NCI-H1417 treated with DMSO at 0.1 percent for 48 hours (cell line): ENCODE results near the gene SPON2.

Experiments
- DNase-seq: peaks from one replicate; lab custom pipeline; 2025; lab: John Stamatoyannopoulos, UW

The SPON2 gene

GRCh38 chr4:1172228-1172851 lies at the start of gene SPON2:
TSS of gene SPON2 (minus strand) at chr4:1172583.
- DNase-seq = no peak

DNA sequence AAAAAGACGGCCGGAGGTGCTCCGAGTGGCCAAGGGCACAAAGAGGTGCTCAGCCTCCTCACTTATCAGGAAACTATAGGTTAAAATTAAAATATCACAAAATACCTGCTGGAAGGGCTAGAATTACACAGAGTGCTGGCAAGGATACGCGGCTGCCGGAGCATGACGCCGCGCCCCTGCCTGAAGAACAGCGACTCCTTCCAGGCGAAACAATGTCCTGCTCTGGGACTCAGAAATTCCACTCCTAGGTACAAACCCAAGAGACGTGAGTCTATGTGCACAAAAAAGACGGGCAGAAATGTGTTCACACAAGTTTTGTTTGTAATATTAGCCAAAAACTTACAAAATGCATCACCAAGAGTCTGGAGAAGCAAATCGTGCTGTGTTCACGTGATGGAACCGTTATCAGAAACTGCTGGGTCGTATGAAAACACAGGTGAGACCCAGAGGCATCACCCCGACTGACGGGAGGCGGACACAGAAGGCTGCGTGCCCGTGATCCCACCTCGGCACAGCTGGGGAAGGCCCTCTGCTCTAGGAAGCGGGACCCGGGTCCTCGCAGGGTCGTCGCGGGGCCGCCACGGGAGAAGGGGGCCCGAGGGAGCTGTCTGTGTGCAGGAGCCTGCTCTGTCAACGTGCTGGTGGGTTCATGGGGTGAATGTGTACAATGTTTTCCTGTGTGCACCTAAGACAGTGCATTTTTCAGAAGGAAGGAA lies 48.9 kb upstream of the SPON2 start:
- no peak for DNase-seq

GRCh38 chr4:1220566-1220965 lies 48.2 kb upstream of the SPON2 start:
- no peak for DNase-seq

- DNase-seq = no peak
Measured at GRCh38 chr4:1219566-1219950, 47.2 kb upstream of the SPON2 start.

DNA sequence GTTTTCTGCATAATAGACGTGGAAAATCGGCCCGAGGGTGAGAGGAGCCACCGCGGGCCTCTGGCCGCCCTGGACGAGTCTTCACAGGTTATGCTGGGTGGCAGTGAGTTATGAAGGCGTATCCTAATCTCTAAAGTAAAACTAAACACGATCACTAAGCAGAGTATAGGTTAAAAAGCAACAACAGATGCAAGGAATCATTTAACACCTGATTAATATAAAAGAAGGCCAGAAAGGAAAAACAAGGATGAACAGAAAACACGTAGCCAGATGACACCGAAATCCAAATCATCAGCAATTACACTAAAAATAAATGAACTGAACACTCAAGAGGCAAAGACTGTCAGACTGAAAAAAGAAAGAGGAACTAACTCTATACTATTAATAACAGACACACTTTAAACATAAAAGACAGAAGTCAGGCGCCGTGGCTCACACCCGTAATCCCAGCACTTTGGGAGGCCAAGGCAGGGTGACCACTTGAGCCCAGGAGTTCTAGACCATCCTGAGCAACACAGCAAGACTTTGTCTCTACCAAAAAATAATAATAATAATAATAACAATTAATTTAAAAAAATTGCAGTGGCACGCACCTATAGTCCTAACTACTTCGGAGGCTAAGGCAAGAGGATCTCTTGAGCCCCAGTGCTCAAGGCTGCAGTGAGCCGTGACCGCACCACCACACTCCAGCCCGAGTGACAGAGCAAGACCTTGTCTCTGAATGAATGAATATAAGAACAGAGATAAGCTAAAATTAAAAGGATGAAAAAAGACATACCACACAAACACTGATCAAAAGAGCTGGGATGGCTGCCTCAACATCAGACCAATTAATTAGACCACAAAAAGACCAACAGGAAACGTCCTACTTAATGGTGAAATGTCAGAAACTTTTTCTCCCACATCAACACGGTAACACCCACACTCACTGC lies 46.5 kb upstream of the SPON2 start:
- DNase-seq = no peak

- no peak for DNase-seq
Measured at GRCh38 chr4:1217366-1217765, 45.0 kb upstream of the SPON2 start.

GRCh38 chr4:1216869-1217294 lies 44.5 kb upstream of the SPON2 start:
- DNase-seq = no peak

DNA sequence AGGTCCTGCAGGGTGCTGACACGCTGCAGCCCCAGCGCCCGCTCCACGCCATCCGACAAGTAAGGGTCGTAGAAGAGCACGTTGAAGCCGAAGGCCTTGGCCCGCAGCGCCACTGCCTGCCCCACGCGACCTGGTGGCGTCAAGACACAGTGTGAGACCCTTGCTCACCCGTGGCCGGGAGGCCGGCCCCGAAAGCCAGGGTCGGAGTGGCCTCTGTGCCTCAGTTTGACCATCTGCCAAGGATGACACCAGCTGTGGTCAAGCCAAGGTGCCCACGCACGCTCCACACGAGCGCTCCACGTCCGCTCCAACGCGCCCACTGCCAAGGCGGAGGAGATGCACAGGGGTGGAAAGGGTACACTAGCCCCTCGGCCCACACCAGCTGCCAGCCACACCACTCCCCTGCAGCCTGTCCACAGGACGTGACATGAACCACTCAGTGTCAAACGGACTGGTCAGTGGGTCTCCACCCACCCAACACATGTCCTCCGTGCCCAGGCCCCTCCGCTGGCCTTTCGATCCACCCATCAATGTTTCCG lies 43.8 kb upstream of the SPON2 start:
- DNase-seq = no peak

DNA sequence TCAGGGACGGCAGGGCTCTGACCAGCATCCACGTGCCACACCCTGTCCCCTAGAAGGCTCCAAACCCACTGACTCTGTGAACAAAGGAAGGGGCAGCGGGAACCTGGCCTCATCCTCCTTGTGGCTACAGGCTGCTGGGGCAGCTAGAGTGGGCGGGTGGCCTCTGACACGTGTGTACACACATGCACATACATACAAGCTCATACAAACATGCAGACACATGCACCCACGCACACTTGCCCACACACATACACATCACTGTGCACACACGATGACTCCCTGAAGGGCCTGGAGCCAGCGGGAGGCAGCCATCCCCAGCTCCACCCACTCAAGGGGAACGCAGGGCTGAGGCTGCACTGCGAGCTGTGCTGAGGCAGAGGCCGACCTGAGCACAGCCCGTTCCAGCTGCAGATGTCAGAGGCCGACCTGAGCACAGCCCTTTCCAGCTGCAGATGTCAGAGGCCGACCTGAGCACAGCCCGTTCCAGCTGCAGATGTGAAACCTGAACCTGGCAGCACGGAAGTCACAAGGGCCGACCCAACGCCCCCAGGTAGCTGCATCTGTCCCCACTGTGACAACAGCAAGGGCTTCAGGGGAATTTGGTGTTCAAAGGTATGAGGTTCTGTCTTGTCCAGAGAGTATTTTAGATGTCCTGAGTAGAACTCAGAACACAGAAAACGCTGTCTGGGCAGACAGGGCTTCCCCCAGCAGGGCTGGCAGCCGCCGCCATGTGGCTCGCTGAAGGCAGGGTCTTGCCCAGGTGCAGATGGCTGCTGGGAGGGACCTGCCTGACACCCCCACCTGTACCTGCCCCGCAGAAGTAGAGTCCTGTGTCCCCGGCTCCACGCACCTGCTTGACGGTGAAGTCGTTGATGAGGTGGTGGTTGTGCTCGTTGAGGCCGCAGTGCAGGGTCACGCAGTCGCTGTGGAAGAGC lies 43.0 kb upstream of the SPON2 start:
- no peak for DNase-seq

- no peak for DNase-seq
Measured at GRCh38 chr4:1214101-1215095, 42.0 kb upstream of the SPON2 start.

DNA sequence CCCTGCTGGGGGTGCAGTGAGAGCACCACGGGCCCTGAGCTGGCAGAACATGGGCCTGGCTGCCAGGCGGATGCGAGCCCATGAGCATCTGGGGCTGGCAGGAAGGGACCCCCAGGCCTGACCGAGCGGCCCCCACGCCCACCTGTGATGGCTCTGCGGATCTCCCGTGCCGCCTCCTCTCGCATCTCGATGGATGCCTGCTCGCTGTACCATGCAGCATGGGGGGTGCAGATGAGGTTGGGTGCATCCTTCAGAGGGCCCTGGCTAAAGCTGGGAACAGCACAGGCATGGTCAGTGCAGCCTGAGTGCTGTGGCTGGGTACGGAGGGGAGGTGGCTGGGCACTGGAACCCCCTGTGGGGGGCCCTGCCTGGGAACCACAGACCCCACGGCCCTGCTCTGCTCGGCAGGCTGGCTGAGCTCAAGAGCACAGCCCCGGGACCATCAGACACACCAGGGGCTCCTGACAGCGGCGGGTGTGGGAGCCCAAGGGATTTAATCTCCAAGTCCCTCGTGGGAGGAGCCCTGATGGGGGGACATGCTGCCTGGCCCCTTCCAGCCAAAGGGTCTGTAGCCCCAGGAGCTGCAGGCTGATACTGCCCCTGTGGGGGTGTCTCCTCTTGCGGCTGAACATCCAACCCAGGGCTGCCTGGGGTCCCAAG lies 41.1 kb upstream of the SPON2 start:
- DNase-seq = no peak

DNA sequence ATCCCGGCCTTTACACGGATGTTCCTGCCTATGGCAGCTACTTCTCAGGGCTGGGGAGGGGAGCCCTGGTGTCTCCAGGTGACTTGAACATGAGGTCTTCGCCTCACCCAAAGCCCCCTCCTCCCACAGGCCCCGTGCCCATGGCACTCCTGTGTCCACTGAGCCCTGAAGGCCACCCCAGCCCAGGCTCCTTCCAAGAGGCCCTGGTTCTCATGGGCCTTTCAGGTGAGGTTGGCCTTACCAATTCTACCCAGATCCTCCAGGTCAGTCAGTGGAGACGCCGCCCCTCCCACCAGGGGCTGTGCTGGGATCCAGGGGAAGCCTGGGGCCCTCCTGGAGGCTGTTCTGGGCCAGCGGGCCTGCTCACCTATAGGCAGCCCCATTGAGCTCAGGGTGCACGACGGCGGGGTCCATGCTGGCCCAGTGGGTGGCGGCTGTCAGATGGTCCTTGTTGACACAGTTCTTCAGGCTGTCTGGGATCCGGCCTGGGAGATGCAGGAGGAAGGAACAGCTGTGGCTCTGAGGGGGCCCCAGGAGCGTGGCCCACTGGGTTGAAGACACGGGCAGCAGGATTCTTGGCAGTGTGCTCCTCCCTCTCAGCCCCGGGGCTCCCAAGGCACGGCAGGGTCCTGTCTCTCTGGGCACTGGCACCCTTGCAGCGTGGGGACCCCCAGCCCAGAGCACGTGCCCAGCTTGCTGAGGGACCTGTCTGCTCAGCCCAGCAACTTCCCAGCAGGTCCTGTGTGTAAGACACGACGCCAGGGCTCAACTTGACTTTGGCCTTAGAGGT lies 40.4 kb upstream of the SPON2 start:
- no peak for DNase-seq

DNA sequence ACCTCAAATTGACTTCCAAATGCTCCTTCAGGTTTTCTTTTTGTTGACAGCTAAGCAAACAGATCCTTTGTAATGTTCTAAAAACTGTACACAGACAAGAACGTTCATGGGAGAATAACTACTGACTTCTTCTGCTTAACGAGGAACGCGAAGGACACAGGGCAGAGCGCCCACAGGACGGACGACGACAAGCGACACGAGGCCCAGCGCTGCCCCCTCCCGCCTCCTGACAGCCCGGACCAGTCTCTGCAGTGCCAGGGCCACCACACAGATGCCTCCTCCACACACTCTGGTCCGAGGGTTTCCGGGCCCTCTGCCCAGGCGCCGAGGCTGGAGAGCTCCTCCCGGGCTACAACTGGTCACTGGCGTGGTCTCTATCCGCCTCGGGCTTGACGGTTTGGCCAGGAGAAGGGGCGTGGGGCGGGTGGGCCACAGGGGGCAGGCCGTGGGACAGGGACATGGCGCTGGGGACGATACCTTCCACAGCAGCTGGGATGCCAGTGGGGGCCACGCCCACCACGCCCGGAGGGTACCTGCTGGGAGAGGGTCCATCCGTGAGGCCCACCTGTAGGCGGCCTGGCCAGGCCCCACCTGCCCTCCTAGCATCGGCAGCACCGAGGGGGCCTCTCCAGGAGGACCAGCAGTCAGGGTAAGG lies 39.6 kb upstream of the SPON2 start:
- DNase-seq = no peak

- DNase-seq = no peak
Measured at GRCh38 chr4:1211371-1211770, 39.0 kb upstream of the SPON2 start.

DNA sequence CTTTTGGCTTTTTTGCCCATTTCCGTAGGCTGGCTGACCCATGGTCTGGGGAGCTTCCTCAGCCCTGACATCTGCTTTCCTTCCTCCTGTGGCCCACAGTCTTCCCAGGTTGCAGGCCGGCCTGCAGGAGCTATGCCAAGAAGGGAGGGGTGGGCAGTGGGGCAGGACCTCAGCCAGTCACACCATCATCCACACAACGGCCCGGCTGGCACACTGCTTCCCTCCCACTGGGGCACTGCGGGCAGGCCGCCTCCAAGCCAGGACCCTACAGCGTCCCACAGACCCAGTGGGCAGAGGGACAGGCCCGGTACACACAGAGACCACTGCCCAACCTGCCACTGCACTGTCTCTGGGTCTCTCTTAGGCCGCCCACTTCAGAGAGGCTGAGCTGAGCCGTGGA lies 38.6 kb upstream of the SPON2 start:
- DNase-seq = no peak

DNA sequence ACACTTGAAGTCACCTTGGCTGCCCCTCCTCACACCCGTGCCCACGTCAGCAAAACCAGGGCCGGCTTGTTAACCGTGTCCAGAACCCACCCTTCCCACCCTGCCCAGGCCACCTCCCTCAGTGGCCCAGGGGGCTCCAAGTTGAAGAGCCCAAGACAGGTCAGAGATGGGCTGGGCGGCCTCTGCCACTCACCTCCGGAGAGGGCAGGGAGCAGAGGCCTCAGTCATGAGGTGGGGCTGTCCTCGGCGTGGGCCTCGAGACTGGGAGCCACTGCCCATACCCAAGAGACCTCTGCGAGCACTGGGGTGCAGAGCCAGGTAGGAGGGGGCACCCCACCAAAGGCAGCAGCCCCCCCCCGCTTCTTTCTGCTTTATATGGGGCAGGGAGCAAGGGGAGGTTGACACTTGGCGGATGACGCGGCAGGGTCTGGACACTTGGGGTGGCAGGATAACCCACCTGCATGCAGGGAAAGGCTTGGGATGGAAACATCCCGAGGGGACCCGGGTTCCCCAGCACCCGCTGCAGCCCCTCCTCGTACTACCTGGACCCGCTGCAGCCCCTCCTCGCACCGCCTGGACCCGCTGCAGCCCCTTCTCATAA lies 38.0 kb upstream of the SPON2 start:
- DNase-seq = no peak

GRCh38 chr4:1209821-1210220 lies 37.4 kb upstream of the SPON2 start:
- DNase-seq = no peak
